ENCODE measurements around the gene SETBP1. TPM values are rescaled to one million over a fixed set of nuclear protein-coding genes. Genes with fewer than 3 reads are reported as not detected.

SETBP1 gene
- total and polyA plus RNA-seq, 2 donors from 2014 or later, result 2.7 to 71.7 TPM

- intact Hi-C loops (cut with DNase I), result no loop called here
- no peak for TF ChIP-seq CTCF (IDR thresholded peaks at IDR 0.05; ENCODE audit: borderline replicate concordance, extremely low read depth, insufficient read depth)
- Histone ChIP-seq H3K9me3 (ENCODE audit: control insufficient read depth in 2 of 3, insufficient read depth in 1 of 3, low read length in 3 of 3) (no peaks in the 10 kb centered on the region), H3K27me3 (ENCODE audit: control insufficient read depth, insufficient read depth, low read length) (no peaks in the 10 kb centered on the region), H3K36me3 (ENCODE audit: control insufficient read depth in 2 of 3, insufficient read depth in 3 of 3, low read length in 3 of 3) (peaks cover 0 to 5% (median 0%) of the 10 kb centered on the region in 3 donors), H3K4me1 (ENCODE audit: control insufficient read depth in 2 of 3, insufficient read depth in 2 of 3, low read depth in 1 of 3, low read length in 3 of 3) (no peaks in the 10 kb centered on the region), H3K4me3 (ENCODE audit: low read length in 3 of 3) (no peak overlapping the region), H3K27ac (ENCODE audit: low read depth in 2 of 2, low read length in 2 of 2) (no peak overlapping the region), H3K9ac (ENCODE audit: low read length in 3 of 3) (no peak overlapping the region)
- DNase-seq (no peak), FAIRE-seq (no peak)
Observed at GRCh38 chr18:44870631-44871502, 190.2 kb downstream of the SETBP1 start.

GRCh38 chr18:44871771-44872170, 191.1 kb downstream of the SETBP1 start:
- intact Hi-C loops (cut with DNase I), result no loop called here
- no peaks in the 10 kb centered on the region for H3K9me3 ChIP-seq (ENCODE audit: control insufficient read depth in 2 of 3, insufficient read depth in 1 of 3, low read length in 3 of 3)
- no peak overlapping the region for H3K9ac ChIP-seq (ENCODE audit: low read length in 3 of 3)
- TF ChIP-seq CTCF (IDR thresholded peaks at IDR 0.05; ENCODE audit: borderline replicate concordance, extremely low read depth, insufficient read depth), result no peak
- no peak overlapping the region for H3K27ac ChIP-seq (ENCODE audit: low read depth in 2 of 2, low read length in 2 of 2)
- no peaks in the 10 kb centered on the region for H3K4me1 ChIP-seq (ENCODE audit: control insufficient read depth in 2 of 3, insufficient read depth in 2 of 3, low read depth in 1 of 3, low read length in 3 of 3)
- H3K36me3 ChIP-seq (ENCODE audit: control insufficient read depth in 2 of 3, insufficient read depth in 3 of 3, low read length in 3 of 3), result peaks cover 0 to 5% (median 0%) of the 10 kb centered on the region in 3 donors
- no peaks in the 10 kb centered on the region for H3K27me3 ChIP-seq (ENCODE audit: control insufficient read depth, insufficient read depth, low read length)
- FAIRE-seq (no peak), DNase-seq (no peak)
- H3K4me3 ChIP-seq (ENCODE audit: low read length in 3 of 3), result no peak overlapping the region

GRCh38 chr18:44876024-44876423, 195.3 kb downstream of the SETBP1 start:
- Histone ChIP-seq H3K9ac (ENCODE audit: low read length in 3 of 3) (no peak overlapping the region), H3K27me3 (ENCODE audit: control insufficient read depth, insufficient read depth, low read length) (no peaks in the 10 kb centered on the region), H3K27ac (ENCODE audit: low read depth in 2 of 2, low read length in 2 of 2) (no peak overlapping the region), H3K36me3 (ENCODE audit: control insufficient read depth in 2 of 3, insufficient read depth in 3 of 3, low read length in 3 of 3) (peaks cover 0 to 2% (median 0%) of the 10 kb centered on the region in 3 donors), H3K4me1 (ENCODE audit: control insufficient read depth in 2 of 3, insufficient read depth in 2 of 3, low read depth in 1 of 3, low read length in 3 of 3) (no peaks in the 10 kb centered on the region), H3K4me3 (ENCODE audit: low read length in 3 of 3) (no peak overlapping the region), H3K9me3 (ENCODE audit: control insufficient read depth in 2 of 3, insufficient read depth in 1 of 3, low read length in 3 of 3) (no peaks in the 10 kb centered on the region)
- no peak for DNase-seq
- no peak for TF ChIP-seq CTCF (IDR thresholded peaks at IDR 0.05; ENCODE audit: borderline replicate concordance, extremely low read depth, insufficient read depth)
- FAIRE-seq, result no peak
- intact Hi-C loops (cut with DNase I), result no loop called here

Data from kidney (tissue), 14 donors.